AG09309 (cell line): ENCODE data around the gene COL7A1.
A peak's percentile ranks its signal among the peaks of the same experiment; 100 is the strongest.

Experiments
- DNase-seq: peaks from one replicate; pipeline ENCODE4 v3.0.0-alpha.2; 2010; ENCODE audit warnings: low read depth
- H3K4me3 ChIP-seq: 2 replicates; pipeline ENCODE4 v1.5.1; 2011; ENCODE audit warnings: mild to moderate bottlenecking, low read depth, low read length, moderate library complexity; ENCODE audit not compliant: control insufficient read depth
- TF ChIP-seq, protein P1 (sequence below): IDR thresholded peaks from 2 replicates; pipeline ENCODE4 v1.5.1; 2011; ENCODE audit warnings: mild to moderate bottlenecking, low read depth, low read length, inconsistent platforms; ENCODE audit not compliant: insufficient read depth, control insufficient read depth; ENCODE audit errors: missing control alignments

Gene COL7A1

DNA sequence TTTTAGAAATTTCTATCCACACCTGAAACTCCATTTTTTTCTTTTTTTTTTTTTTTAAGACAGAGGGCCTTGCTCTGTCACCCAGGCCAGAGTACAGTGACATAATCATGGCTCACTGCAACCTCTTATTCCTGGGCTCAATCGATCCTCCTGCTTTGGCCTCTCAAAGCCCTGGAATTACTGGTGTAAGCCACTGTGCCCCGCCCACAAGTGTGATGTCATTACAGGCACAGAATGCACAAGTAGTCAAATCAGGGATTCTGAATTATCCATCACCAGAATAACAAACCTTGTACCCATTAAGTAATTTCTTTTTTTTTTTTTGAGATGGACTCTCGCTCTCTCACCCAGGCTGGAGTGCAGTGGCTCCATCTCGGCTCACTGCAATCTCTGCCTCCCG lies 12.4 kb upstream of the COL7A1 start:
- TF ChIP-seq, protein P1, sequence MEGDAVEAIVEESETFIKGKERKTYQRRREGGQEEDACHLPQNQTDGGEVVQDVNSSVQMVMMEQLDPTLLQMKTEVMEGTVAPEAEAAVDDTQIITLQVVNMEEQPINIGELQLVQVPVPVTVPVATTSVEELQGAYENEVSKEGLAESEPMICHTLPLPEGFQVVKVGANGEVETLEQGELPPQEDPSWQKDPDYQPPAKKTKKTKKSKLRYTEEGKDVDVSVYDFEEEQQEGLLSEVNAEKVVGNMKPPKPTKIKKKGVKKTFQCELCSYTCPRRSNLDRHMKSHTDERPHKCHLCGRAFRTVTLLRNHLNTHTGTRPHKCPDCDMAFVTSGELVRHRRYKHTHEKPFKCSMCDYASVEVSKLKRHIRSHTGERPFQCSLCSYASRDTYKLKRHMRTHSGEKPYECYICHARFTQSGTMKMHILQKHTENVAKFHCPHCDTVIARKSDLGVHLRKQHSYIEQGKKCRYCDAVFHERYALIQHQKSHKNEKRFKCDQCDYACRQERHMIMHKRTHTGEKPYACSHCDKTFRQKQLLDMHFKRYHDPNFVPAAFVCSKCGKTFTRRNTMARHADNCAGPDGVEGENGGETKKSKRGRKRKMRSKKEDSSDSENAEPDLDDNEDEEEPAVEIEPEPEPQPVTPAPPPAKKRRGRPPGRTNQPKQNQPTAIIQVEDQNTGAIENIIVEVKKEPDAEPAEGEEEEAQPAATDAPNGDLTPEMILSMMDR, result no peak
- DNase-seq, result no peak
- no peak overlapping the region for H3K4me3 ChIP-seq

DNA sequence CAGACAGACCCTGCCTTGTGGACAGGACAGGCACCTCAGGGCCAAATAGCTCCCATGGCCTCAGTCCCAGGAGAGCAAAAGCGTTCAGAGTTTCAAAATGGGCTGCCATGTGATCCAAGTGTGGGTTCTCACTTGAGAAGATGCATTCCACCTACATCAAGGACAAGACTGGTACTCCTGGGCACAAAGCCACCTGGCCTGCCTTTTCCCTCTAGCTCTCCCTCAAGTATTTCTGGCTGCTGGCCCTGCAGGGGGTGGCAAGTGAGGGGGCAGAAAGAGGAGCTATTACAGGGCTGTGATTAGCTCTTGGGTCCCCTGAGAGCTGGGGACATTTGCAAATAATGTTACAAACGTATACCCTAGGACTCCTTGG lies 6.5 kb upstream of the COL7A1 start:
- TF ChIP-seq, protein P1, result no peak
- no peak for DNase-seq
- H3K4me3 ChIP-seq, result no peak overlapping the region

DNA sequence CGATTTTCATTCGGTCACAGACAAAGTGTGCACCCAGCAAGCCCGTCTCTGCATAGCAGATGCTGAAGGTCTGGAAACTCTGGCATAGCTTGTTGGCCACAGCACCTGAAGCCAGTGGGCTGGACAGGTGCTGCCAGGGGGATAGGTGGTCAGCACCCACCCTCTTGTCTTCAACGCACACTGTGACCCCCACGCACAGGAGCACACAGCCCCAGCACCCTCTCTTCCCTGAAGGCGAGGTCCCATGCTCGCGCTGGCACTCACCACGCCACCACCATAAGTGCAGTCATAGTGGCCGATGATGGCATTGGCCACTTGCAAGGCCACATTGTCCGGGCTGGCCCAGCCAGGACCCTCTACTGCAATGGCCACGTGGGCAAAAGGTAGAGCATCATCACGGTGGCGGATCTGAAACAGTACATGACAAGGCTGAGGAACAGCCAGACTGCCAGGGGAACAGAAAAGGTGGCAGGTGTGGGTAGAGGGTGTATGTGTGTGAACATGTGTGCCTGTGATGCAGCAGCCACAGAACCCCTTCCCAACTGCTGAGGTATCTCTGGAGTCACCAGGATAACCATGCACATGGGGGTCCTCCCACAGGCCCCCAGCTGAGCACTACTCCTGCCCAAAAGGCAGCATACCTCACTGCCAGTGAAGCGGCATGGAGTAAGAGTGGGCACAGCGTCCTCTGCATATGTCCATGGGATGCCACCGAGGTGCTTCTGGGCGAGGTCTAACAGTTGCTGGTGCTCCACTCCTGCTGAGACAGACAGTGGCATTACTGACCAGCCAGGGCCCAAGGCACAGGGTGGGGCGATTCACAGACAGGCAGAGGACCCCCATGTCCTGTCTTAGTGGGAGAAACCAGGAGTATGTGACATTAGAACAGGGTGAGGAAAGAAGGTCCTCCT lies 5.8 kb upstream of the COL7A1 start:
- no peak overlapping the region for H3K4me3 ChIP-seq
- no peak for DNase-seq
- TF ChIP-seq, protein P1, result no peak

DNA sequence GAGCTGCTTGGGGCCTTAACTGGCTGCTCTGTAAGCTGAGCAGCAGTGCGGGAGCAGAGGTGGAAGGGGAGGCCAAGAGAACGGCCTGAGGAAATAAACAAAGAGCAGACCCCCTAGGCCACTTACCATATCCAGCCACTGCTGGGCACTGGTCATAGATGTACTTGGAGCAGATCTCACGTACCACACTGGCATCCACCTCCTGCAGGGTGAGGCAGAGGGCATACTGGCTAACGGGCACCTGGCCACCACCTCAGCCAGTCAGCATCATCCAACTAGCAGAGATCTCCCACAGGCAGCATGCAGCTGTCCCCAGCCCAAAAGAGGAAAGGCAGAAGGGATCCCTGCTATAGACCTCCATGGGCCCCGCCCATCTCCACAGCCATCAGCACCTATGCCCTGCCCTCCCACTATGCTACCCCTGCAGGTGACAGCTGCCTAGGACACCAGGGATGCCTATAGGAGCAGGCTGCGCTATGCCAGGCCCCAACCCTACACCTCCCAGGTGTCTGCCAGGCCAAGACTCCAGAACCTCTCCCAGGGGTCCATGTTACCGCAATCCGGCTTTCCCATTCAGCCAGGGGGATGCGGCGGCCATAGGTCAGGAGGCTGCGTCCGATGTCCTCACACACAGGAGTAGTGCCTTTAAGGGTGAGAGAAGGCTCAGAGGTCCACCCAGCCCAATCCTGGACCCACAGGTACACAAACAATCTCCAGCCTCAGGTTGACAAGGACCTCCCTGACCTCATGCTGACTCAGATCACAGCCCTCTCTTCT lies 4.6 kb upstream of the COL7A1 start:
- TF ChIP-seq, protein P1, result no peak
- no peak for DNase-seq
- H3K4me3 ChIP-seq, result no peak overlapping the region

DNA sequence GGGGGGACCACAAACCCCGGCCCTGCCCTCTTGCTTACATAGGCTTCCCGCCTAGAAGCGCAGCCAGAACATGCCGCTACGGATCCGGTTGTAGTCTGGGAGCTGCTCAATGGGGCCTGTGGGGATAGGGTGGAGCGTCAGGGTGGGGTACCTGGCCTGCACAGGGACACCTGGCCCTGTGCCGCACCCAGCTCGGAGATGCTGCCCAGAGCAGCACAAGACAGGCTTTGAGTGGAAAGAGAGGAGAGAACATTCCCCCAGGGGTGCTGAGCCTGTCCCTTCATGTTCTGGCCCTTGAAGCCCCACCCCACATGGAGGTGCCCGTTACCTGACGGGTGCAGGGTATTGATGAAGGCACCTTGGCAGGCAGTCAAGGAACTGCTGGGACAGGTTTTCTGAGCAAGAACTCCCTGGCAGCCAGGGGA lies 4.0 kb upstream of the COL7A1 start:
- DNase-seq, result no peak
- TF ChIP-seq, protein P1, result no peak
- H3K4me3 ChIP-seq, result peak overlapping the region; percentile 24

DNA sequence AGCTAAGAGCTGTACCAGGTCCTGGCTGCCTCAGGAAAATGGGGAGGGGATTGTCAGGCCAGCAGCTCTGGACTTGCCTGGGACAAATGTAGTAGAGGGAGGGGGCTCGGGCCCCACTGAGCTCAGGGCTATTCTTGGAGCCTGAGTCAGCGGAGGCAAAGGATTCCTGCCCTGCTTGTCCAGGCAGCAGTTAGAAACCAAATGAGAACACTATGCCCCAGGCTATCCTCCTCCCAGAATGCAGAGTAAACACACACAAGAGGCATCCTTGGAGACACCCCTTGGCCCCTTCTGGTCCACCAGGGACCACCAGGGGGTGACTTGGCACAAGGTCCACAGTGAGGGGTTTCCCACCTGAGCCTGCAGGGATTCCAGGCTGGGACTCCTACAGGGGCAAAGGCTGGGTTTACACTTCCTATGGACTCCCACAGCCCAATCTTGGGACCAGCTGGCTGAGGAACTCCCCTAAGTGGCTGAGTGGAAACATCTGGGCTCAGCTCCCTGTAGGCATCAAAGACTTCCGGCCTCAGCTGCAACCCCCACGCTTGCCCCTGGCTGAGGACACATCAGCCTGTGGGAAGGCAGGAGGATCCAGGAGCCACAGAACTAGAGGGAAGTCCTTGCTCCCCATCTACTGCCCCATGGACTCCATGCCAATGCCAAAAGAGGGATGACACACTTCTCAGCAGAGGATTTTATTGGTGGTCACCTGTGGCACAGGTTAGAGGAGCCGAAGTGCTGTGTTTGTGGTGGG lies 3.4 kb upstream of the COL7A1 start:
- H3K4me3 ChIP-seq, result peak overlapping the region; percentile 24
- TF ChIP-seq, protein P1, result peak; percentile 8
- peak; percentile 88 for DNase-seq
